NB4 (cell line): ENCODE data around the gene HHIPL2.

Experiments used
- DNase-seq: peaks from one replicate; pipeline ENCODE4 v3.0.0; 2010; ENCODE audit warnings: low read depth
- H3K4me3 ChIP-seq: one replicate; pipeline ENCODE4 v1.5.1; 2011; ENCODE audit warnings: mild to moderate bottlenecking, low read depth, low read length, moderate library complexity
- MYC ChIP-seq: IDR thresholded peaks from 2 replicates; pipeline ENCODE4 v1.6.1; 2011; ENCODE audit warnings: low read depth, low read length
- POLR2A ChIP-seq: IDR thresholded peaks from 2 replicates; pipeline ENCODE4 v1.6.1; 2011; ENCODE audit warnings: mild to moderate bottlenecking; ENCODE audit not compliant: insufficient read length; ENCODE audit errors: extremely low read depth
- TF ChIP-seq, protein P1 (sequence below): IDR thresholded peaks from 2 replicates; pipeline ENCODE4 v1.6.1; 2011; ENCODE audit warnings: low read depth, low read length
- TF ChIP-seq, protein P2 (sequence below): IDR thresholded peaks from one replicate; pipeline ENCODE4 v1.5.1; 2012; ENCODE audit warnings: low read depth, low read length

Gene HHIPL2

DNA sequence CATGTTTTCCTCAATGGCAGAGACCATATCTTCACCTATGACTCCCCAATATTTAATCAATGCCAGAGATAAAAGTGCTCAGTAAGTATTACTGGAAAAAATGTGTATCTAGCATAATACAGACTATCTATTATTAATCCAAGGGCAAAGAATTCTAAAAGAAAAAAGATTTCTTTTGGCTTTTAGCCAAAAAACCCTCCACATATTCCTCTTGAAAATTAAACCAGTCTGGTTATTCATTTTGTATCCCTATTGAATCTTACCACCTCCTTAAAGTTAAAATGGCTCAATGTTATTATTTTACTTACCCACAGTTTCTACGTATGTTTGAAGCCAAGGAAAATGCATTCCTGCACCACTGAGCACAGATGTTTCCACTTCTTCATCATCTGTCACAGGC lies 40.2 kb upstream of the HHIPL2 start:
- DNase-seq: no peak
- TF ChIP-seq, protein P1, sequence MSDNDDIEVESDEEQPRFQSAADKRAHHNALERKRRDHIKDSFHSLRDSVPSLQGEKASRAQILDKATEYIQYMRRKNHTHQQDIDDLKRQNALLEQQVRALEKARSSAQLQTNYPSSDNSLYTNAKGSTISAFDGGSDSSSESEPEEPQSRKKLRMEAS: no peak
- TF ChIP-seq POLR2A (no peak), MYC (no peak)
- TF ChIP-seq, protein P2, sequence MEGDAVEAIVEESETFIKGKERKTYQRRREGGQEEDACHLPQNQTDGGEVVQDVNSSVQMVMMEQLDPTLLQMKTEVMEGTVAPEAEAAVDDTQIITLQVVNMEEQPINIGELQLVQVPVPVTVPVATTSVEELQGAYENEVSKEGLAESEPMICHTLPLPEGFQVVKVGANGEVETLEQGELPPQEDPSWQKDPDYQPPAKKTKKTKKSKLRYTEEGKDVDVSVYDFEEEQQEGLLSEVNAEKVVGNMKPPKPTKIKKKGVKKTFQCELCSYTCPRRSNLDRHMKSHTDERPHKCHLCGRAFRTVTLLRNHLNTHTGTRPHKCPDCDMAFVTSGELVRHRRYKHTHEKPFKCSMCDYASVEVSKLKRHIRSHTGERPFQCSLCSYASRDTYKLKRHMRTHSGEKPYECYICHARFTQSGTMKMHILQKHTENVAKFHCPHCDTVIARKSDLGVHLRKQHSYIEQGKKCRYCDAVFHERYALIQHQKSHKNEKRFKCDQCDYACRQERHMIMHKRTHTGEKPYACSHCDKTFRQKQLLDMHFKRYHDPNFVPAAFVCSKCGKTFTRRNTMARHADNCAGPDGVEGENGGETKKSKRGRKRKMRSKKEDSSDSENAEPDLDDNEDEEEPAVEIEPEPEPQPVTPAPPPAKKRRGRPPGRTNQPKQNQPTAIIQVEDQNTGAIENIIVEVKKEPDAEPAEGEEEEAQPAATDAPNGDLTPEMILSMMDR: no peak
- peak overlapping the region; percentile 89 for H3K4me3 ChIP-seq

DNA sequence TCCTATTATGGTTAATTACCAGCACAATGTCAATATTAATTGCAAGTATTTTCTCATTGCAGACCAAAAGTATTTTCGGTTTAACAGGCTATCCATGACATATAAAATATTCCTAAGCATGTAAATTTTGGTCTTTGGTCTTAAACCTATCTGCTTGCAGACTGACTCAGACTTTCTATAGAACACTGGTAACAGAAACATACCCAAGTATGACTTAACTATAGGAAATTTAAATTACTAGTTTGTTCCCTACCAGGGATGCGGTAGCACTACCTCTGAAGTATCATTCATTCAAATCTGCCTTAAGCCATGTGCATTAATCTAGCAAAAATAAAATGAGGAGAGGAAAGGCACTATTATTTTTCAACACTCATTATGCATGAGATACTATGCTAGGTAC lies 38.9 kb upstream of the HHIPL2 start:
- no peak for DNase-seq
- TF ChIP-seq, protein P1: no peak
- TF ChIP-seq, protein P2: no peak
- TF ChIP-seq MYC (no peak), POLR2A (no peak)
- H3K4me3 ChIP-seq: no peak overlapping the region

DNA sequence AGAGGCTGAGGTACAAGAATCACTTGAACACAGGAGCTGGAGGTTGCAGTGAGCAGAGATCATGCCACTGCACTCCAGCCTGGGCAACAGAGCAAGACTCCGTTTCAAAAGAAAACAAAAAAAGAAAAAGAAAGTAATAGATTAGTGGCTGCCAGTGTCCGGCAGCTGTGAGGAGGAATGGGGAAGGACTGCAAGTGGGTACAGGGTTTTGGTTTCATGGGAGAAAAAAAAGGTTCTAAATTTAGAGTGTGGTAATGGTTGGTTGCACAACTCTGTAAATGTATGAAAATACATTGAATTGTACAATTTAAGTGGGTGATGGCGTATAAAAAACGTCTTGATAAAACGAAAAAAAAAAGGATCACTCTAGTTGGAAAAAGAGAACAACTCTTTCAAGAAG lies 35.2 kb upstream of the HHIPL2 start:
- DNase-seq: peak; percentile 54
- no peak for TF ChIP-seq MYC
- TF ChIP-seq, protein P2: no peak
- TF ChIP-seq POLR2A: no peak
- TF ChIP-seq, protein P1: no peak
- no peak overlapping the region for H3K4me3 ChIP-seq

DNA sequence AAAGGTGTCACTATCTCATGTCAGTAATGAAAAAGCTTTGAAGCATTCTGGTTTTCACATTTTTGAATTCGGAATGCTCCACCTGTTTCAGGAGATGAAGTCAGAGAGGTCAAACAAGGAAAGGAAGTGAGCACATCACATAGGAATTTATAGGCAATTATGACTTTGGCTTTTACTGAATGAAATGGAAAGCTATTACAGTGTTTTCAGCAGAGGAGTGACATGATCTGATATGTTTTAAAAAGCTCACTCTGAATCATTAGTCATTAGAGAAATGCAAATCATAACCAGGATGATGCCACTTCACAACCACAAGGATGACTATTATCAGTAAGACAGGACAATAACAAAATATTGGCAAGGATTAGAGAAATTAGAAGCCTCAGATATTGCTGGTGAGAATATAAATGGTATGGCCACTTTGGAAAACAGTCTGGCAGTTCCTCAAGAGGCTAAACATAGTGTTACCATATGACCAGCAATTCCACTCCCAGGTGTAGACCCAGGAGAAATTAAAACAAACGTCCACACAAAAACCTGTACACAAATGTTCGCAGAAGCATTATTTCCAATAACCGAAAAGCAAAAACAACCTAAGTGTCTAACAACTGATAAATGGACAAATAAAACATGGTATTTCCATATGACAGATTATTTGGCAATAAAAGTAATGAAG lies 34.3 kb upstream of the HHIPL2 start:
- TF ChIP-seq MYC (no peak), POLR2A (no peak)
- TF ChIP-seq, protein P1: no peak
- TF ChIP-seq, protein P2: no peak
- no peak overlapping the region for H3K4me3 ChIP-seq
- no peak for DNase-seq

DNA sequence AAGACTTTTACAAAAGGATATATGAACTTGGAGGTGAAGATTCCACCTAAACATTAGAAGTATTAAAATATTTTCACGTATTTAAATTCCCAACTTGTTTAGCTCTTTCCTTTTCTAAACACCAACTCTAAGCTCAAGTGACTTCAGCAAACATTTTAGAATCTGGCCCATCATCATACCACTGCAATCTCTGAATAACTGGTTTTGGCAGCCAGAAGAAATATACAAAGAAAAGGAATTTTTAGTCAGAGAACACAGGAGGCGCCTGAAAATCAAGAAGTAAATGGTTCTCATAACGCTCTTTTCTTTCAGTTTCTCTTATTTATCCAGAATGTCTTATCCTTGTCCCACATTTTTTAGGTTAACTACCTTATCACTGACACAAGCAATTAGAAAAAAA lies 31.4 kb upstream of the HHIPL2 start:
- no peak for TF ChIP-seq MYC
- TF ChIP-seq, protein P2: no peak
- TF ChIP-seq, protein P1: no peak
- TF ChIP-seq POLR2A: no peak
- DNase-seq: no peak

More for the DNA sequence above, 31.4 kb upstream of the HHIPL2 start:
- H3K4me3 ChIP-seq: no peak overlapping the region
